Myocyte (in vitro differentiated cells): ENCODE results near the gene COL21A1. TPM values are rescaled to one million over a fixed set of nuclear protein-coding genes. Genes with fewer than 3 reads are reported as not detected.

Experiments
- DNase-seq: peaks from one replicate; pipeline ENCODE4 v3.0.0-alpha.2; 2012; ENCODE audit warnings: low read depth
- total RNA-seq: library from RNA; depleted of rRNA; stranded (reverse); fragments of >200 nt; gene quantifications from 2 replicates; pipeline ENCODE4 v1.2.3, GENCODE V29; 2014

Gene COL21A1
- total RNA-seq, 1 donor from 2014 or later: 3.3 TPM

- no peak for DNase-seq
Measured at GRCh38 chr6:56115715-56116114, 131.7 kb downstream of the COL21A1 start.

DNA sequence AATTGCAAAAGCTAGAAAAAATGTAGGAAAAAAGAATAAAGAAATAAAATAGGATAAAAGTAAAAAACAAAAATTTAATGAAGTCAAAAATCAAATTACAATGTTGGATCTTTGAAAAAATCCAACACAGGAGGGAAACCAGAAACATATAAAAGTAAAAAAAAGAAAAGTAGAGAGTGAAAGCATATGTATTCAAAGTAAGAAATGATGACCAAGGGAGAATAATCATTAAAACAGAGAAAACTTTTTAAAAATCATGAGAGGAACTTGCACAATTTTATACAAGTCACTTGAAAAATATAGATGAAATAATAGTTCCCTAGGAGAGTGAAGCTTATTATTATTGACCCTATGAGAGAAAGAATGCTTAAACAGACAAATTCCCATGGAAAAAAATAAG, 138.2 kb downstream of the COL21A1 start:
- DNase-seq: no peak

- no peak for DNase-seq
Measured at GRCh38 chr6:56106231-56106630, 141.1 kb downstream of the COL21A1 start.

DNA sequence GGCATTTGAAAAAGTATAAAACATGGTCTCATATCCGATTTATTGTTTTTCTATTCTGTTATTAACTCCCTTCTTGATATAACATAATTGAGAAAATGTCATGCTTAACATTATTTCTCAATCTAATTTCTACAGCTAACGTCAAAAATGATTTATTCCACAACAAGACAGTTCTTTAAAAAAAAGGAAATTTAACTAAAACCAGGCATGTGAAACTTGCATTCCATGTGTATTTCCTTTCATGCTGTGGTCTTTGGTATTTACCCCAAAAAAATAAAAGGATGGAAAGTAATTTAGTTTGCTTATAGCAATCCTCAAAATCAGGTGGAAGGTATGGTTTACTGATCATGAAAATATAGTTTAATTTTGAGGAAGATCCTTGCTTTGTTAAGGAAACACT, 142.8 kb downstream of the COL21A1 start:
- no peak for DNase-seq

DNA sequence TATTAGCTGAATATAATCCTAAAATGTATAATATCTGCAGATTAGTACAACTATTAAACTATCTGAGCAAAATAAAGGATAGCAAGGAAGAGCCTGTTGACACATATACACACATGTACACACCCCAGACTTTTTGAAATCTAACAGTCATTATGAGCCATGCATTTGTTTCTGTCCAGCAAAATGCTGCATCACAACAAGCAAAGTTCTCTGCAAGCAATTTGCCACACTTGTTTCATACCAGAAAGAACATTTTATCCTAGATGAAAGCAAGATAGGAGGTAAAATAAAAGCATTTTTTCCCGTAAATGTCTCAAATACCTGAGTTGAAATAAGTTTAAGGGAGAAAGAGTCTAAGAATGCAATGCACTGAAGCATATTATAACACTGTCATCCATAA, 145.2 kb downstream of the COL21A1 start:
- no peak for DNase-seq

DNA sequence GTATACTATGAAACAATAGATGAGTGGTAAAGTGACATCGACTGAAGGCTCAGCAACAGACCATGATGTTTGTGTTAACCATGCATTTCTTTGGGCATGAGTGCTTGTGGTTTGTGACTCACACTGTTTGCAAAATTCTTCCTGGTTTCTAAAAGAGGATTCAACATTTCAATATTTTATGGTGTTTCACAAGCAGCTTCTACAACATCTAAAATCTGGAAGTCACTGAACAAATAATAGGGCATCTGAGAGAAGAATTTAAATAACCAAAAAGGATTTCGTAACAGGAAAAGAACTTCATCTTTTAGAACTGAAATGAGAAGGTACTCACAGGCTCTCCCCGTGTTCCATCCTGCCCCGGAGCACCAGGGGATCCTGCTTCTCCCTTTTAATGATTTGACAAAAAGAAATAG, 146.2 kb downstream of the COL21A1 start:
- DNase-seq: peak; percentile 80

GRCh38 chr6:56096946-56097621, 150.3 kb downstream of the COL21A1 start:
- DNase-seq: no peak

DNA sequence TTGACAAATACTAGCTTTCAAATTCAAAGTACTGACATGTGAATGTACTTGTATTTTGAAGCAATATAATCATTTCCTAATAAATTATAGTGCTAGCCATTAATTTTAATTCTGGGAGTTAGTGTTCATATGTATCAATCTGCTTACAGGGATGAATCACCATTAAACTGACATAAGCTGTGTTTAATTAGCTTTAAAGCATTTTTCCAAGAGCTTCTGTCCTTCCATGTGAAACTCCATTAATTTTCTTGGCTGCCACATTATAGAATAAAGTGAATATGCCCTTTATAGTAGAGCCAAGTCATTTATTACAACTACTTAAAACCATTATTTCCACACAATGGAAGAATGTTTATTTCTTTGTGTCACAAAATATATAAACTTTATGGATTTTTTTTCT, 150.8 kb downstream of the COL21A1 start:
- DNase-seq: no peak

GRCh38 chr6:56093776-56094175, 153.6 kb downstream of the COL21A1 start:
- no peak for DNase-seq

GRCh38 chr6:56091159-56091869, 156.1 kb downstream of the COL21A1 start:
- DNase-seq: peak; percentile 81

GRCh38 chr6:56088641-56089040, 158.7 kb downstream of the COL21A1 start:
- DNase-seq: no peak

DNA sequence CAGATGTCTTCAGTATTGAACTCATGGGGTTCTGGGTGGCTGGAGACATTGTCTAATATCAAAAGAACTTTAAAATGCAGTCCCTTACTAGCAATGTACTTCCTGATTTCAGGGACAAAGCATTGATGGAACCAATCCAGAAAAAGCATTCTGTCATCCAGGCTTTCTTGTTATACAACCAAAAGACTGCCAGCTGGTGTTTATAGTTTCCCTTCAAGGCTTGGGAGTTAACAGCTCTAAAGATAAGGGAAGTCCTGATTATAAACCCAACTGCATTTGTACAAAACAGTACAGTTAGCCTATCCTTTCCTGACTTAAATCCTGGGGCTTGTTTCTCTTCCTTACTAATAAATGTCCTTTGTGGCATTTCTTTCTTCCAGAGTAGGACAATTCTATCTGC, 160.0 kb downstream of the COL21A1 start:
- no peak for DNase-seq

DNA sequence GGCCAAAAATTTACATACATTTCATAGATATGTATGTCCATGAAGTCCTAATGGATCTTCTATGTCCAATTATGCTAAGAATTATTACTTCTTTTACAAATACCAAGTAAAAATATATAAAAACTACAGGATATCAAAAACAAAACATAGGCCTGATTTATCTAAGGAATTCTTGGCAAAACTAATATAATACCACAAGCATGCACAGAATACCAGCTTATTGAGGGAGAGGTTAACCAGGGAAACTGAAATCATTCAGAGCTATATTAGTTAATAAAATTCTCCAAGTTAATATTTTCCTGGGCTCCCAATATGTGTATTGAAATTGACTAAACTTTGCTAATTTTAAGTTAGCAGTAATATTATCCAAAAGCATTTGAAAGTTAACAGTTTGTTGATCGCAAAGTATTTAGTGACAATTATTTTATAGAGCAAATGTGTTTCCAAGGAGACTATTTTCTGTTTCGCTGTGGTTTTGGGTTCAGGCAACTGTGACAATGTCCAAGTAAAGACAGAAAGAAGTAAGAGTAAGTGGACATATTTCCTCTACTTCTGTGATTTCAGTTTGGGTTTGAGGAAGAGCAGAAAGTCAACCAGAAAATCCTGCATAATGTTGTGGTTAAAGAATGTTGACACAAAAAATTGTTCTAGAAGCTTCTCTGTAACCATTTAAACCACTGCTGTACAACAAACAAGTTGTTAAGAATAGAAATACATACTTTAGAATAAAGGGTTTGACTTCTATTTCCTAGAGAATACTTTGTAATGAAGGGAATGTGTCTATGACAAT, 167.4 kb downstream of the COL21A1 start:
- no peak for DNase-seq

DNA sequence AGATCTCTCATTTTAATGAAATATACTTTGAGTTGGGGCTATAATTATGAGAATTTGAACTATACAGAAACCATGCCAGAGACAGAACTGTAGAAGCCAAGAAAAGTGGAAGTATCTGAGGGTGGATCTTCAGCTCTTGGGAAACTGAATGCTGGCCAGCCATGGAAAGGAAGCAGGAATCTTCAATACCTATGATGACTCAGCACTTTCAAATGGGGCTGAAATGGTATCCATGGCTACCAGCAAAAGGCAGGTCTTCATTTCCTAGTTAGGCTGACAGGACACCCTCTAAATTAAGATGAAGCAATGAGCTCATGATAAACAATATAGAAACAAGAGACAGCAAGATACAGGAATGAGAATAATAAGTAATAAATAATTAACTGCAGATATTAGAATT, 171.3 kb downstream of the COL21A1 start:
- no peak for DNase-seq

DNA sequence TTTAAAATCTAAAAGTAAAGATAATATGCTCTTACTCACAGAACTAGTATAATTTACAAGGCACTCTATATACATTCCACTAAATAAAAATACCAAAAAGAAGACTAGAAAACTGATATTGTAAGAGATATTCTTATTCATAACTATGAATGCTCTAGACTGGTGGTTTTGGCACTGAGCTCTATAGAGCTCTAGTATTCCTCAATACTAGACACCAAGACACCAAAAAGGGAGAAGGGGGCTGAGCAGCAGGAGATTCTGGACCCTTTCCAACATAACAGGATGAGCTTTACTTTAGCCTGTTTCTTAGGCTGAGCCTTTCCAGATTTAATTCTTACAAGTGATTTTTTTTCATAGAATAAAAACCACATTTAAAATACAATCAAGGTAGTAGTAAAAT, 173.6 kb downstream of the COL21A1 start:
- DNase-seq: peak; percentile 26

- DNase-seq: peak; percentile 58
Measured at GRCh38 chr6:56073315-56073714, 174.1 kb downstream of the COL21A1 start.

GRCh38 chr6:56072856-56073255, 174.5 kb downstream of the COL21A1 start:
- DNase-seq: peak; percentile 43

- DNase-seq: no peak
Measured at GRCh38 chr6:56065408-56065807, 182.0 kb downstream of the COL21A1 start.

GRCh38 chr6:56062836-56063235, 184.5 kb downstream of the COL21A1 start:
- DNase-seq: peak; percentile 90

DNA sequence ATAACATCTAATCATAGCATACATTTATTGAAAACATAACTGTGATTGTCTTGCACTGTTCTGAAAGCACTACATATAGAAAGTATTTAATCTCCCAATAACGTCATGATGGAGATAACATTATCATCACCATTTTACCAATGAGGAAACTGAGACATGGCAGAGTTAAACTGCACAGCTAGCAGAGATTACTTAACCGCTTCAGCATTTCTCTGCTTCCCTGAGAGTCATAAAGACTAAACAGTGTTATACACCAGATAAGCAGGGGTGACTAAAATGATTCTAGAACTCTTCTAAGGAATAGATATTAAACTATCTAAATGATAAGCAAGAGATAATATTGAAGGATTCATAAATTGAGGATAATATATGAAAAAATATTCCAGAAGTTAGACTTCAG, 188.7 kb downstream of the COL21A1 start:
- no peak for DNase-seq

DNA sequence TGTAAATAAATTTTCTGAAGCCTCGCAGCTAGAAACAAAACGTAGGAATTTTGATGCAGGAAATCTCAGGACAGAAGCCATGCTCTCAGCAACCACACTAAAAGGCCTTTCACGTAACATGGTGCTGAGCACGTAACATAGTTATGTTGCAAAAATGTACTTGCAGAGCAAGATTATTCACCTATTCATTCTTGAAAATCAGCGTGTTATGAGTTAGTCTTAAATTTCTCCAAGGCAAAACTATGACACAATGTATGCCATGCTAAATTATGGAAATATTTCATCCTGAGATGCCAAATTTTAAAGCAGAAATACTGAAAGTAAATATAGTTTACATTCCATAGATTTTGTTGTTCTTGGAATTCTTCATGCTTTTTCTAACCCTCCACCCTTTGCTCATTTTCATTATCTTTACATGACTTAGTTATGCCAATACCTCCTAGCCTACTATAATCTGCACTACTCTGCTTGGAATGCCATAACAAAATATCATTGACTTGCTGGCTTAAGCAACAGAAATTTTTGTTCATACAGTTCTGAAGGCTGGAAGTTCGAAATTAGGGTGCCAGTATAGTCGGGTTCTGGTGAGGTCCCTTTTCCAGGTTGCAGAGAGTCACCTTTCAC, 192.2 kb downstream of the COL21A1 start:
- DNase-seq: no peak

- no peak for DNase-seq
Measured at GRCh38 chr6:56051202-56051598, 196.2 kb downstream of the COL21A1 start.
